ENCODE data around the gene DCTN3. TPM values are rescaled to one million over a fixed set of nuclear protein-coding genes. Genes with fewer than 3 reads are reported as not detected.

Gene DCTN3
- total and polyA plus RNA-seq, 9 of the 15 experiments (the other 6 are each of a cell fraction or from before 2014, with no cell fraction given) = 11.0 to 51.0 (median 41.9) TPM

DNA sequence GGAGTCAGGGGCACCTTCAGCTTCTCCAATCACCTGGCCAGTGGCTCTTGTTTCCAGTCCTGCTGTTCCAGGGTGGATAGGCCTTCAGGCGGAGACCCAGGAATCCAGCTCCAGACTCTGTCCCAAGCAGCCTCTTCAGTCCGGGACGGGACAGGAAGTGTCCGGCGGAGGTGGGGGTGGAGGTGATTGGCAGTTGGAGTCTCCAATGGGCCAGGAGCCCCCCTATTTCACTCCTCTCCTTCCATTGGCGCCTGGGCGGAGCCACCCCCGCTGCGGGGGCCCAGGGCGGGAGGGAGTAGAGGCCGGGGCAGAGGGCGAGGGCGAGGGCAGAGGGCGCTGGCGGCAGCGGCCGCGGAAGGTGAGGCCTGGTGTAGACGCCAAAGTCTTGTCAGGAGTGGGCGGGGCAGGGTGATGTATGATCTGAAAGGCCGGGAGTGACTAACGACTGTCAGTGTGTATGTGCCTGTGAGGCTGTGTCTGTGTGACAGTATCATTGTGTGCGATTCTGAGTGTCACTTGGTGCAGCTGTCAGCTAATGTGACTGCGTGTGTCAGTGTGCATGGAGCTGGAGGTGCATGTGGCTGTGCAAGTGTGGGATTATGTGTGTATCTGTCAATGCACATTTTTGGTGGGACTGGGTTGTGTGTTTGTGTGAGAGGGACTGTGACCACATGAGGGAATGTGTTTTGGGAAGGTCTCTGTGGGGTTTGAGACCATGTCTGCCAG is 31.7 kb upstream of the DCTN3 start, which contains the start of gene IL11RA (continued):
- TF ChIP-seq ID3 (CRISPR knock-in tag; IDR thresholded peaks at IDR 0.05) (no peak), ID3 (tag; IDR thresholded peaks at IDR 0.05) (no peak), SIX5 (IDR thresholded peaks at IDR 0.05; ENCODE audit: borderline replicate concordance in 1 of 2, insufficient read depth in 1 of 2, low read depth in 1 of 2, low read length in 2 of 2) (no peak), SPI1 (IDR thresholded peaks at IDR 0.05; ENCODE audit: borderline replicate concordance, low read depth, low read length) (peak; percentile 41; the same call in 1 of the 2 replicates), ARID3B (CRISPR knock-in tag; IDR thresholded peaks at IDR 0.05; ENCODE audit: borderline replicate concordance) (no peak), CBFB (CRISPR knock-in tag; IDR thresholded peaks at IDR 0.05) (no peak), MEIS2 (IDR thresholded peaks at IDR 0.05; ENCODE audit: partially characterized antibody) (peak; percentile 99), SP1 (CRISPR knock-in tag; IDR thresholded peaks at IDR 0.05) (peak; percentile 50; the same call in 1 of the 2 replicates), MBD2 (IDR thresholded peaks at IDR 0.05; ENCODE audit: borderline replicate concordance, low read depth) (peak; percentile 54), ZNF197 (CRISPR knock-in tag; IDR thresholded peaks at IDR 0.05; ENCODE audit: low read depth) (no peak), DLX4 (CRISPR knock-in tag; IDR thresholded peaks at IDR 0.05) (no peak), RBM39 (optimal IDR thresholded peaks at IDR 0.05; ENCODE audit: low read depth, low read length) (no peak), PCBP2 (IDR thresholded peaks at IDR 0.05; ENCODE audit: low read depth, low read length, poor library complexity, severe bottlenecking) (no peak), CEBPB (tag; IDR thresholded peaks at IDR 0.05) (no peak), LEF1 (IDR thresholded peaks at IDR 0.05) (no peak), KDM1A (IDR thresholded peaks at IDR 0.05) (no peak), MAX (CRISPR knock-in tag; IDR thresholded peaks at IDR 0.05) (no peak), CHD1 (IDR thresholded peaks at IDR 0.05; ENCODE audit: low read length) (no peak), RB1 (IDR thresholded peaks at IDR 0.05; ENCODE audit: low read depth) (peak; percentile 48; the same call in 1 of the 2 replicates), EZH2 (IDR thresholded peaks at IDR 0.05; ENCODE audit: borderline replicate concordance, low read depth, low read length) (no peak), KLF6 (CRISPR knock-in tag; IDR thresholded peaks at IDR 0.05; ENCODE audit: borderline replicate concordance) (no peak; the same call in 1 of the 2 replicates)

Data from K562 (cell line).